Urinary bladder (tissue), 4 donors: ENCODE measurements around the gene NT5C1B. TPM values are rescaled to one million over a fixed set of nuclear protein-coding genes. Genes with fewer than 3 reads are reported as not detected.
"Not testable (repeated sequence)": the region's sequence is repeated elsewhere in the genome, so short reads cannot be mapped to it uniquely, and the experiment has no call there.

Experiments
- DNase-seq: peaks from one replicate; pipeline ENCODE4 v3.0.0-alpha.2; 2015; ENCODE audit errors: extremely low spot score
- H3K27ac ChIP-seq: one replicate; pipeline ENCODE4 v1.5.1; 2013; ENCODE audit warnings: low read depth, mild to moderate bottlenecking, moderate library complexity
- H3K36me3 ChIP-seq: one replicate; pipeline ENCODE4 v1.6.1; 2013; ENCODE audit warnings: mild to moderate bottlenecking, moderate library complexity; ENCODE audit not compliant: insufficient read depth
- H3K4me1 ChIP-seq: one replicate; pipeline ENCODE4 v1.6.1; 2013; ENCODE audit warnings: mild to moderate bottlenecking, moderate library complexity; ENCODE audit not compliant: insufficient read depth
- H3K4me3 ChIP-seq: one replicate; pipeline ENCODE4 v1.5.1; 2013; ENCODE audit warnings: low read depth, low read length
- whole genome bisulfite sequencing: extraction: QIAGEN DNeasy Blood & Tissue Kit; methylation state at CpG from one replicate; pipeline ENCODE4 v1.1.7; 2013; 5-methylcytosine and 5-hydroxymethylcytosine counted together
- polyA plus RNA-seq: library from polyadenylated mRNA; stranded (reverse); fragments of 200-250 nt; gene quantifications from one replicate; pipeline ENCODE4 v1.2.3, GENCODE V29; 2013
- total RNA-seq: library from RNA; depleted of rRNA; stranded (reverse); fragments of >200 nt; gene quantifications from one replicate; pipeline ENCODE4 v1.2.3, GENCODE V29; 2014
- donor health status: healthy with polysubstance abuse.
- donor health status: healthy.

The NT5C1B gene
- total RNA-seq: not detected
- polyA plus RNA-seq: 0.04 TPM

- H3K36me3 ChIP-seq: no peaks in the 10 kb centered on the region
- no peaks in the 10 kb centered on the region for H3K4me1 ChIP-seq
- H3K27ac ChIP-seq: no peak within 1 kb of the TSS
- 90% methylated on average over 1 of the region's 1 CpG for WGBS
- H3K4me3 ChIP-seq: no peak within 1 kb of the TSS
- DNase-seq: no peak
Measured at GRCh38 chr2:18589354-18589753, at the start of gene NT5C1B. NT5C1B (minus strand) TSS chr2:18589569; CDS start chr2:18589468, 101 bp downstream.

- no peak overlapping the region for H3K4me3 ChIP-seq
- H3K4me1 ChIP-seq: no peaks in the 10 kb centered on the region
- no peak overlapping the region for H3K27ac ChIP-seq
- H3K36me3 ChIP-seq: no peaks in the 10 kb centered on the region
- DNase-seq: no peak
- 79% methylated on average over 1 of the region's 1 CpG for WGBS
Measured at GRCh38 chr2:18637196-18637595, 47.8 kb upstream of the NT5C1B start.

GRCh38 chr2:18632699-18633098 is 43.3 kb upstream of the NT5C1B start:
- not testable (repeated sequence) for H3K27ac ChIP-seq

GRCh38 chr2:18630941-18631340 is 41.6 kb upstream of the NT5C1B start:
- no peak overlapping the region for H3K27ac ChIP-seq
- no peak overlapping the region for H3K4me3 ChIP-seq
- H3K4me1 ChIP-seq: no peaks in the 10 kb centered on the region
- H3K36me3 ChIP-seq: no peaks in the 10 kb centered on the region
- DNase-seq: no peak

More at GRCh38 chr2:18632699-18633098, 43.3 kb upstream of the NT5C1B start:
- 98% methylated on average over 3 of the region's 3 CpGs for WGBS
- DNase-seq, H3K36me3 ChIP-seq, H3K4me1 ChIP-seq, H3K4me3 ChIP-seq: not testable (repeated sequence)

- no peak overlapping the region for H3K4me3 ChIP-seq
- 100% methylated on average over 1 of the region's 1 CpG for WGBS
- no peaks in the 10 kb centered on the region for H3K36me3 ChIP-seq
- DNase-seq: no peak
- H3K4me1 ChIP-seq: no peaks in the 10 kb centered on the region
- H3K27ac ChIP-seq: no peak overlapping the region
Measured at GRCh38 chr2:18630541-18630940, 41.2 kb upstream of the NT5C1B start.

GRCh38 chr2:18630101-18630500 is 40.7 kb upstream of the NT5C1B start:
- DNase-seq: no peak
- Histone ChIP-seq H3K4me3 (no peak overlapping the region), H3K36me3 (no peaks in the 10 kb centered on the region), H3K4me1 (no peaks in the 10 kb centered on the region), H3K27ac (no peak overlapping the region)

GRCh38 chr2:18626958-18627650 is 37.7 kb upstream of the NT5C1B start:
- WGBS: 56% methylated on average over 2 of the region's 2 CpGs

GRCh38 chr2:18626256-18626668 is 36.9 kb upstream of the NT5C1B start:
- WGBS: 32% methylated on average over 2 of the region's 2 CpGs
- no peak for DNase-seq
- H3K27ac ChIP-seq: no peak overlapping the region
- H3K4me3 ChIP-seq: no peak overlapping the region
- no peaks in the 10 kb centered on the region for H3K4me1 ChIP-seq
- no peaks in the 10 kb centered on the region for H3K36me3 ChIP-seq

More at GRCh38 chr2:18626958-18627650, 37.7 kb upstream of the NT5C1B start:
- Histone ChIP-seq H3K27ac (no peak overlapping the region), H3K4me3 (no peak overlapping the region), H3K4me1 (no peaks in the 10 kb centered on the region), H3K36me3 (no peaks in the 10 kb centered on the region)
- no peak for DNase-seq

GRCh38 chr2:18625563-18625962 is 36.2 kb upstream of the NT5C1B start:
- 77% methylated on average over 3 of the region's 3 CpGs for WGBS
- Histone ChIP-seq H3K27ac (no peak overlapping the region), H3K4me3 (no peak overlapping the region), H3K4me1 (no peaks in the 10 kb centered on the region), H3K36me3 (no peaks in the 10 kb centered on the region)
- DNase-seq: no peak

- no peak for DNase-seq
- H3K4me1 ChIP-seq: no peaks in the 10 kb centered on the region
- H3K36me3 ChIP-seq: no peaks in the 10 kb centered on the region
- no peak overlapping the region for H3K27ac ChIP-seq
- no peak overlapping the region for H3K4me3 ChIP-seq
Measured at GRCh38 chr2:18623782-18624181, 34.4 kb upstream of the NT5C1B start.

GRCh38 chr2:18620867-18621632 is 31.7 kb upstream of the NT5C1B start:
- DNase-seq: no peak
- no peak overlapping the region for H3K27ac ChIP-seq
- no peaks in the 10 kb centered on the region for H3K36me3 ChIP-seq
- H3K4me1 ChIP-seq: no peaks in the 10 kb centered on the region
- 67% methylated on average over 2 of the region's 2 CpGs for WGBS
- no peak overlapping the region for H3K4me3 ChIP-seq

GRCh38 chr2:18619091-18619490 is 29.7 kb upstream of the NT5C1B start:
- DNase-seq: no peak
- 93% methylated on average over 2 of the region's 2 CpGs for WGBS
- Histone ChIP-seq H3K36me3 (no peaks in the 10 kb centered on the region), H3K27ac (no peak overlapping the region), H3K4me1 (no peaks in the 10 kb centered on the region), H3K4me3 (no peak overlapping the region)

GRCh38 chr2:18614041-18614440 is 24.7 kb upstream of the NT5C1B start:
- no peaks in the 10 kb centered on the region for H3K36me3 ChIP-seq
- H3K4me1 ChIP-seq: no peaks in the 10 kb centered on the region
- no peak overlapping the region for H3K4me3 ChIP-seq
- H3K27ac ChIP-seq: no peak overlapping the region
- DNase-seq: no peak

GRCh38 chr2:18612133-18612532 is 22.8 kb upstream of the NT5C1B start:
- H3K27ac ChIP-seq: no peak overlapping the region

More at GRCh38 chr2:18612133-18612532, 22.8 kb upstream of the NT5C1B start:
- H3K4me3 ChIP-seq: no peak overlapping the region
- H3K36me3 ChIP-seq: no peaks in the 10 kb centered on the region
- 40% methylated on average over 3 of the region's 3 CpGs for WGBS
- no peak for DNase-seq
- no peaks in the 10 kb centered on the region for H3K4me1 ChIP-seq
